NCI-H748 (cell line): ENCODE results near the gene OR5V1.
"Not testable (repeated sequence)": the region's sequence is repeated elsewhere in the genome, so short reads cannot be mapped to it uniquely, and the experiment has no call there.

ENCODE experiments used
- DNase-seq: peaks from one replicate; lab custom pipeline; 2025; ENCODE audit not compliant: unreplicated experiment; lab: John Stamatoyannopoulos, UW

The OR5V1 gene

DNA sequence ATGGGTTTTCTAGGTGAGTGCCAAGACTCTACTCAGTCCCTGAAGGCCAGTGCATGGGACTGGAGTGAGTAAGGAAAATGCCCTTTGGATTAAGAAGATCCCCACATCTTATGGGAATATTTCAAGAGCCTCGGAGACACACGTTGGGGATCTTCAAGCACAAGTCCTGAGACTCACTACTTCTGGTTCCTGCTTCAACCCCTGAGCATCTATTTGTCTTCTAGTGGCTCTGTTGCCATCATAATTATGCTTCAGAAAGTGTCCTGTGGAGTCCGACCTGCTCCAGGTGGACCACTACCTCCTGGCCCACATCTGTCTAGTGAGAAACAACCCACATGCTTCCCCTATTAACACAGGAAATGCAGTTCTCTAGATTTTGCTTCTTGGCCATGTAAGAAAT lies at the start of gene OR5V1:
TSS of gene OR5V1 (minus strand) at position 101 of the 400 bp plus-strand sequence. CDS start 12,670 bp downstream, outside the sequence.
- no peak for DNase-seq

- no peak for DNase-seq
Measured at GRCh38 chr6:29414588-29414987, 45.9 kb upstream of the OR5V1 start, which contains the start of gene OR12D1. TSS of gene OR12D1 (plus strand) at chr6:29414928.

- no peak for DNase-seq
Measured at GRCh38 chr6:29403801-29404200, 35.1 kb upstream of the OR5V1 start.

GRCh38 chr6:29399525-29399924 lies 30.9 kb upstream of the OR5V1 start:
- no peak for DNase-seq

DNA sequence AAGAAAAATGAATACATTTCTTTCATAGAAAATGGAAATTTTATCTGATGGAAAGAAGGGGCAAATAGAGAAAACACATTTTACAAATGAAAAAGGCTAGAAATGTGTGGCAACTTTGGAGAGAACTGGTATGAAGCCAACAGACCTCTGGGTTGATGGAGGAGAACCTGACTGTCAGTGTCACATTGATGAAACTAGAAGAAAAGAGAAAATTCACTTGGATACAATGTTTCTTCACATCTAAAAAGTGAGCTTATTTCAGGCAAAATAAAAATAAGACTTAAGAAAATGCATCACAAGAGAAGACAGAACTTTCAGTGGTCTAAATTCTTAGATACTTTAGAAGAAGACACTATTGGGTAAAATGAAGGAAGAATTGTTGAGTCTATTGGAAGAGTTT lies 26.7 kb upstream of the OR5V1 start, which contains the start of gene OR12D2:
TSS of gene OR12D2 (plus strand) at position 301 of the 400 bp plus-strand sequence. CDS start 1,069 bp downstream, outside the sequence.
- DNase-seq: no peak

GRCh38 chr6:29388533-29388932 lies 19.9 kb upstream of the OR5V1 start:
- no peak for DNase-seq

- no peak for DNase-seq
Measured at GRCh38 chr6:29376003-29376402, 7.3 kb upstream of the OR5V1 start.

- DNase-seq: no peak
Measured at GRCh38 chr6:29375191-29375590, 6.5 kb upstream of the OR5V1 start, which contains the start of gene OR12D3. TSS of gene OR12D3 (minus strand) at chr6:29375291. CDS start at chr6:29375287, 4 bp downstream.

GRCh38 chr6:29355603-29356002 lies 13.1 kb downstream of the OR5V1 start:
- DNase-seq: no peak

DNA sequence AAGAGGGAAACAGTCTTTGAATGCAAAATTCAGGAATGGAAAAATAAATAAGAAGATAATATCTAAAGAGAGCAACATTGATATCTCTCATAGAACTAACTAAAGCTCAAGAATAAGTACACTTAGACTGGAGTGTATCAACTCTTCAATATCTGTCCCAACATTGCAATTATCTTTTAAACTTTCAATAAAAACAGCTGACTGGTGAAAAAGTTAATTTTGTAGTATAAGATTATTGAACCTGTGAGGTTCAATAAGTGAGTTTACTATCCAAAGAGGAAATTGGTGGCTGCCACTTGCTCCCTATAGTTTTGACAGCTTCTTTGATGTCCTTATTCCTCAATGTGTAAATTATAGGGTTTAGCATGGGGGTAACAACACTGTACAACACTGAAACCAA lies 13.7 kb downstream of the OR5V1 start:
- no peak for DNase-seq

- not testable (repeated sequence) for DNase-seq
Measured at GRCh38 chr6:29349348-29349747, 19.3 kb downstream of the OR5V1 start.

GRCh38 chr6:29345380-29345779 lies 23.3 kb downstream of the OR5V1 start:
- DNase-seq: no peak

- no peak for DNase-seq
Measured at GRCh38 chr6:29336269-29336668, 32.4 kb downstream of the OR5V1 start.

DNA sequence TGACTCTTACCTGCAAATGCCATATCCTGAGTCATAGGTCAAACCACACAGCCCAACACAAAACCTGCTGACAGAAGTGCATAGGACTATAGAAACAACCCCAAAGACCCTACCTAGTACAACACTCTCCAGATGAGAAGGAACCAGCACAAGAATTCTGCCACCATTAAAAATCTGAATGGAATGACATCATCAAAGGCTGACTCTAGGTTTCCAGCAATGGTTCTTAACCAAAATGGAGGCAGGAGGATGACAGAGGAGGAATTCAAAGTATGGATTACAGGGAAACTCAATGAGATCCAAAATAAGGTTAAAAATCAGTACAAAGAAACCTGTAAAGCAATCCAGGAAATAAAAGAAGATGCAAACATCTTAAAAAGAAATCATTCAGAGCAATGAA lies 36.0 kb downstream of the OR5V1 start:
- DNase-seq: no peak

DNA sequence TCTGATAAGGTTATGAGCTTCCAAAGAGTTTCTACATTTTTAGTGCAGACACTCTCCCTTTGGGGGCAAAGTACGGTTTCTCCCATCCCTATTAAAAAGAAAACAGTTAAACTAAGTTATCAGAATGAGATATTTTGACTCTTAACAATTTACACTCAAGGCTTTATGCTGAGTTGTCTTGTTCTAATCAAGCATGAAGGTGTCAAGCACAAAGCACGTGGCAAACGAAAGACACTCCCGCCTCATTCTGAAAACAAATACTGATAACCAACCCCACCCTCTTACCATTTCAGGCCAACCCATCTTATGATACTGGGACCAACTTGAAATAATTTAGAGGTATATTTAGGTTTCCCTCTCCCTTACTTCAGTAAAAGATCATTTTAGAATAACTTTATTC lies 42.9 kb downstream of the OR5V1 start:
- DNase-seq: no peak

DNA sequence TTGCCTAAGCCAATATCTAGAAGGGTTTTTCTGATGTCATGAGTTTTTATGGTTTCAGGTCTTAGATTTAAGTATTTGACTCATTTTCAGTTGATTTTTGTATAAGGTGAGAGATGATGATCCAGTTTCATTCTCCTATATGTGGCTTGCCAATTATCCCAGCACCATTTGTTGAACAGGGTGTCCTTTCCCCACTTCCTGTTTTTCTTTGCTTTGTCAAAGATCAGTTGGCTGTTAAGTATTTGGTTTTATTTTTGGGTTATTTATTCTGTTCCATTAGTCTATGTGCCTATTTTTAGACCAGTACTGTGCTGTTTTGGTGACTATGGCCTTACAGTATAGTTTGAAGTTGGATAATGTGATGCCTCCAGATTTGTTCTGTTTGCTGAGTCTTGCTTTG lies 45.3 kb downstream of the OR5V1 start:
- DNase-seq: not testable (repeated sequence)

GRCh38 chr6:29319931-29320330 lies 48.7 kb downstream of the OR5V1 start:
- DNase-seq: no peak
